Endothelial cell of umbilical vein (primary cell): ENCODE measurements around the gene DSG2. TPM values are rescaled to one million over a fixed set of nuclear protein-coding genes. Genes with fewer than 3 reads are reported as not detected.

Experiments
- BruUV-seq: library from RNA; stranded (reverse); fragments of 400-500 nt; replicated peaks from 2 replicates; lab custom pipeline; 2021; lab: Mats Ljungman, UMichigan
- CTCF ChIA-PET: fragments of 300-600, 350-600 bp; sonication (Branson Sonifier 250); formaldehyde crosslinking; loops from one replicate; lab custom pipeline; 2021; ENCODE audit warnings: antibody characterized with exemption, inconsistent platforms; lab: Charles Lee
- POLR2A ChIA-PET: fragments of 300-600, 350-600 bp; sonication (Branson Sonifier 250); formaldehyde crosslinking; loops from one replicate; lab custom pipeline; 2021; ENCODE audit warnings: antibody characterized with exemption, inconsistent platforms; lab: Charles Lee
- DNase-seq: peaks from one replicate; pipeline ENCODE4 v3.0.0-alpha.2; 2011; ENCODE audit warnings: low read depth, low spot score
- FAIRE-seq: peaks from 2 replicates; lab custom pipeline; 2011; peaks lifted over from hg19 to GRCh38; lab: Jason Lieb, UNC
- H2AFZ ChIP-seq: 2 replicates; pipeline ENCODE4 v1.6.0; 2012; ENCODE audit warnings: low read depth, low read length, control low read depth, inconsistent platforms
- H3K27ac ChIP-seq: 2 replicates; pipeline ENCODE4 v1.5.1; 2011; ENCODE audit warnings: low read depth, mild to moderate bottlenecking, control low read depth, low read length, moderate library complexity; ENCODE audit not compliant: insufficient read depth
- H3K27me3 ChIP-seq, 2 experiments: 2 replicates each; pipeline versions ENCODE4 v1.6.0 to v1.6.1; 2011; ENCODE audit warnings: low read length in 2 of 2, mixed read lengths in 1 of 2; ENCODE audit not compliant: control insufficient read depth in 2 of 2, insufficient read depth in 2 of 2
- H3K36me3 ChIP-seq, 2 experiments: 2 replicates in 1 of 2; 3 replicates in 1 of 2; pipeline ENCODE4 v1.5.1; 2011; ENCODE audit warnings: low read length in 2 of 2, mild to moderate bottlenecking in 1 of 2, moderate library complexity in 1 of 2; ENCODE audit not compliant: control insufficient read depth in 2 of 2, insufficient read depth in 2 of 2; ENCODE audit errors: extremely low read depth in 1 of 2
- H3K4me1 ChIP-seq: 3 replicates; pipeline ENCODE4 v1.5.1; 2011; ENCODE audit warnings: mild to moderate bottlenecking, low read length; ENCODE audit not compliant: control insufficient read depth, insufficient read depth; ENCODE audit errors: extremely low read depth
- H3K4me2 ChIP-seq: 2 replicates; pipeline ENCODE4 v1.6.1; 2011; ENCODE audit warnings: low read length, control low read depth, mixed read lengths; ENCODE audit not compliant: insufficient read depth
- H3K4me3 ChIP-seq, 3 experiments: fragments of 200-600 bp in 1 of 3; sonication (generic), shearing (Covaris generic) in 1 of 3; replicated peaks in 1 of 3; 2 replicates each; pipeline ENCODE4 v1.5.1; 2011 to 2016; ENCODE audit warnings: control low read depth in 3 of 3, low read length in 3 of 3, mild to moderate bottlenecking in 2 of 3, inconsistent platforms in 1 of 3, low read depth in 1 of 3, moderate library complexity in 1 of 3; ENCODE audit not compliant: insufficient read depth in 1 of 3
- H3K79me2 ChIP-seq: 2 replicates; pipeline ENCODE4 v1.6.0; 2012; ENCODE audit warnings: low read length, inconsistent platforms; ENCODE audit not compliant: control insufficient read depth, insufficient read depth
- H3K9ac ChIP-seq: replicated peaks from 2 replicates; pipeline ENCODE3; 2011; ENCODE audit warnings: low read length, control low read depth; ENCODE audit not compliant: insufficient read depth; ENCODE audit errors: extremely low read depth
- H3K9me1 ChIP-seq: replicated peaks from 3 replicates; pipeline ENCODE4 v1.6.0; 2011; ENCODE audit warnings: mild to moderate bottlenecking, low read length; ENCODE audit not compliant: control insufficient read depth, insufficient read depth; ENCODE audit errors: extremely low read depth
- H3K9me3 ChIP-seq: replicated peaks from 2 replicates; pipeline ENCODE4 v1.5.1; 2012; ENCODE audit warnings: low read length, inconsistent platforms; ENCODE audit not compliant: control insufficient read depth, insufficient read depth
- H4K20me1 ChIP-seq: replicated peaks from 2 replicates; pipeline ENCODE3; 2011; ENCODE audit warnings: mild to moderate bottlenecking, low read length; ENCODE audit not compliant: control insufficient read depth, insufficient read depth; ENCODE audit errors: extremely low read depth
- EZH2 ChIP-seq: IDR thresholded peaks from 2 replicates; pipeline ENCODE4 v1.6.1; 2012; ENCODE audit warnings: borderline replicate concordance, low read depth, mild to moderate bottlenecking, moderate library complexity, low read length, inconsistent platforms; ENCODE audit not compliant: severe bottlenecking
- FOS ChIP-seq: IDR thresholded peaks from 2 replicates; pipeline ENCODE4 v1.6.1; 2011; ENCODE audit warnings: mild to moderate bottlenecking, low read length, moderate library complexity, borderline replicate concordance; ENCODE audit not compliant: insufficient read depth
- GATA2 ChIP-seq: IDR thresholded peaks from 2 replicates; pipeline ENCODE4 v1.7.0; 2011; ENCODE audit warnings: low read depth, mild to moderate bottlenecking, moderate library complexity, mixed read lengths, low read length; ENCODE audit not compliant: insufficient read length, insufficient read depth
- JUN ChIP-seq: IDR thresholded peaks from 2 replicates; pipeline ENCODE4 v1.6.1; 2011; ENCODE audit warnings: borderline replicate concordance, low read depth; ENCODE audit not compliant: insufficient read length, insufficient read depth
- MAX ChIP-seq: IDR thresholded peaks from 2 replicates; pipeline ENCODE4 v1.6.1; 2011; ENCODE audit not compliant: insufficient read depth, insufficient read length
- MYC ChIP-seq: IDR thresholded peaks from one replicate; pipeline ENCODE4 v1.6.1; 2011; ENCODE audit warnings: mild to moderate bottlenecking, low read depth, low read length
- POLR2A ChIP-seq: IDR thresholded peaks from 2 replicates; pipeline ENCODE4 v1.6.1; 2012; ENCODE audit warnings: low read depth, mild to moderate bottlenecking, control low read depth, low read length
- POLR2AphosphoS5 ChIP-seq: IDR thresholded peaks from 2 replicates; pipeline ENCODE4 v1.6.1; 2012; ENCODE audit warnings: low read depth, mild to moderate bottlenecking, control low read depth, low read length, moderate library complexity; ENCODE audit not compliant: insufficient read depth
- dilution Hi-C: fragments of 300-500 bp; cut with MboI; formaldehyde crosslinking; loops from one replicate; pipeline ENCODE4 v1.15.0; 2019; ENCODE audit warnings: low sequenced_read_pairs; ENCODE audit not compliant: extremely low pct_ligation_motif_present
- intact Hi-C: fragments of 100-400 bp; cut with micrococcal nuclease; formaldehyde crosslinking; loops from one replicate; pipeline ENCODE4 v1.10.0; 2022
- polyA plus RNA-seq, 4 experiments: library from polyadenylated mRNA; depleted of rRNA in 3 of 4; stranded (reverse) in 3 of 4; unstranded in 1 of 4; fragments of >200 nt; gene quantifications; 2 replicates each; pipeline versions ENCODE4 v1.2.1 to v1.2.3, GENCODE V29; 2011 to 2012; ENCODE audit warnings: missing spikeins in 1 of 4
- total RNA-seq: library from RNA; stranded (reverse); gene quantifications from 2 replicates; pipeline ENCODE4 v1.2.3, GENCODE V29; 2021
- TF ChIP-seq, protein P1 (sequence below), 2 donors: IDR thresholded peaks; 1 replicate in 1 of 2; 2 replicates in 1 of 2; pipeline ENCODE4 v1.5.1; 2011; ENCODE audit warnings: low read length in 2 of 2, mild to moderate bottlenecking in 2 of 2, moderate library complexity in 2 of 2, control low read depth in 1 of 2, inconsistent platforms in 1 of 2, low read depth in 1 of 2; ENCODE audit not compliant: insufficient read depth in 1 of 2; ENCODE audit errors: extremely low read depth in 1 of 2

Gene DSG2
- total and polyA plus RNA-seq, 2 donors (not counting 3 experiments of a cell fraction or from before 2014, with no cell fraction given) = 0.04 TPM

DNA sequence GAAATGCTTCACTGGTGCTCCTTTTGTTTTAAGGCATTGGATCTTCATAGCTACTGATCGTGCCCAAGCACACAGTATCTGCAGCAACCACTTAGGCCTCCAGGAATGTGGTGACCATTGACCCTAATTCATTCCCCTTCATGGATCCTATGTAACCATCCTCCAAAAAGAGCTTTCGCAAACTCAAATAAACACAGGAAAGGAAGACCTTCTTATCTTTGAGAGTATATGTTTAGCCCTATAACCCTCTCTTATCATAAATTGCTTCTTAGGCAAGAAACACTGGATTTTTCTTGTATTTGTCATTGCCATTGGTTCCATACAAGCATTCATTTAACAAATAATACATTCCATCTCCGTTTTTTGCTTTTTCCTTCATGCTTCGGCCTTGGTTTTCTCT lies 89.6 kb downstream of the DSG2 start:
- no peak overlapping the region for H3K27ac ChIP-seq
- POLR2A ChIA-PET = no interaction called here
- FAIRE-seq (no peak), DNase-seq (peak; percentile 2)
- H3K36me3 ChIP-seq = no peaks in the 10 kb centered on the region
- TF ChIP-seq MYC (no peak), JUN (no peak), POLR2AphosphoS5 (no peak), MAX (no peak), EZH2 (no peak), FOS (no peak), GATA2 (no peak), POLR2A (no peak)
- TF ChIP-seq, protein P1, sequence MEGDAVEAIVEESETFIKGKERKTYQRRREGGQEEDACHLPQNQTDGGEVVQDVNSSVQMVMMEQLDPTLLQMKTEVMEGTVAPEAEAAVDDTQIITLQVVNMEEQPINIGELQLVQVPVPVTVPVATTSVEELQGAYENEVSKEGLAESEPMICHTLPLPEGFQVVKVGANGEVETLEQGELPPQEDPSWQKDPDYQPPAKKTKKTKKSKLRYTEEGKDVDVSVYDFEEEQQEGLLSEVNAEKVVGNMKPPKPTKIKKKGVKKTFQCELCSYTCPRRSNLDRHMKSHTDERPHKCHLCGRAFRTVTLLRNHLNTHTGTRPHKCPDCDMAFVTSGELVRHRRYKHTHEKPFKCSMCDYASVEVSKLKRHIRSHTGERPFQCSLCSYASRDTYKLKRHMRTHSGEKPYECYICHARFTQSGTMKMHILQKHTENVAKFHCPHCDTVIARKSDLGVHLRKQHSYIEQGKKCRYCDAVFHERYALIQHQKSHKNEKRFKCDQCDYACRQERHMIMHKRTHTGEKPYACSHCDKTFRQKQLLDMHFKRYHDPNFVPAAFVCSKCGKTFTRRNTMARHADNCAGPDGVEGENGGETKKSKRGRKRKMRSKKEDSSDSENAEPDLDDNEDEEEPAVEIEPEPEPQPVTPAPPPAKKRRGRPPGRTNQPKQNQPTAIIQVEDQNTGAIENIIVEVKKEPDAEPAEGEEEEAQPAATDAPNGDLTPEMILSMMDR (IDR thresholded peaks at IDR 0.05; ENCODE audit: extremely low read depth in 1 of 2, insufficient read depth in 1 of 2, low read depth in 1 of 2, low read length in 2 of 2) = no peak
- H4K20me1 ChIP-seq = no peaks in the 10 kb centered on the region
- H3K4me2 ChIP-seq = no peak overlapping the region
- H3K4me3 ChIP-seq = no peak overlapping the region
- no peak overlapping the region for H2AFZ ChIP-seq
- no peaks in the 10 kb centered on the region for H3K9me3 ChIP-seq
- H3K4me1 ChIP-seq = no peaks in the 10 kb centered on the region
- H3K9ac ChIP-seq = no peak overlapping the region
- CTCF ChIA-PET = interaction anchor here (1.0 to 1.4 kb wide), 2 partner anchors 23 to 31 kb away, joined by 3 to 4 read pairs; no protein-coding TSS in a partner anchor
- dilution Hi-C loops (no loop called here), intact Hi-C loops (no loop called here)
- peaks cover 0 to 3% of the 10 kb centered on the region in 2 experiments for H3K27me3 ChIP-seq
- no TSS peak for BruUV-seq
- H3K79me2 ChIP-seq = no peaks in the 10 kb centered on the region
- no peaks in the 10 kb centered on the region for H3K9me1 ChIP-seq
